GM10266 (cell line): Measurements from ENCODE around the gene ELAVL3.

Experiments used
- DNase-seq: peaks from one replicate; pipeline ENCODE4 v3.0.0; 2012; ENCODE audit errors: extremely low spot score
- CTCF ChIP-seq: IDR thresholded peaks from 2 replicates; pipeline ENCODE4 v1.5.1; 2012; ENCODE audit warnings: mild to moderate bottlenecking, low read depth; ENCODE audit not compliant: control insufficient read depth, insufficient read depth; ENCODE audit errors: missing control alignments

The ELAVL3 gene

DNA sequence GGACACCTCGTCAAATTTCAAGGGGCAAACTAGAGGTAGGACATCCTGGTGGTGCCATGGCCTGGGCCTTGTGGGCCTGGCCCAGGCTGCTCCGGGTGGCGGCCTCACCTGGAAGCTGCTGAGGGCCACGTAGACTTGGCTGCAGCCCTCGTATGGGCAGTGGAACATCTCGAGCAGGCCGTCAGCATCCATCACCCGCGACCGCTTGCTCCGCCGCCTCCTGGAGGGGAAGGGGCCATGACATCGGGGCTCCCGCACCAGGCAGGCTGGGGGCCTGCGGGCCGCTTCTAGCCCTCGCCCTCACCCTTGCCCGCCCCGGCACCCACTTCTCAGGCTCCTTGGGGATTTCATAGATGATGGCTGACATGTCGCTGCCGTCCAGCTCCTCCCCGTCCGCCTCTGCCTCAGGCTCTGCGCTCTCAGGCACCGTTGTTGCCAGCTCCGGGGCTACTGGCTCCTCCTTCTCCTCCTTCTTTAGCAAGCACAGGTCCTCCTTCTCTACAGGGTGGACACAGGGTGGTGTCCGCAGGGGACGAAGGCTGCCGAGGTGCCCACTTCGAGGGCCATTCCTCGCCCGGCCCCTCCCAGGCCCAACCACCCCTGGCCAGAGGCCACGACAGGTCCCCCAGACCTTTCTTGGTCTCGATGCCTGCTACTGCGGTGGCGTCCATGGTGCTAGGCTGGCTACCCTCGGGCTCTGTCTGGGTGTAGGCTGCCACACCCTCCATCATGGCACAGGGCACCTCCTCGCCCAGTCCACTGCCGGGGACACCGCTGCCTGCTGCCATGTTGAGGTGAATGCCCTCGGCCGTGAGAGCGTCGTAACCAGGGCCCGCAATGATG is 6.0 kb upstream of the ELAVL3 start:
- no peak for TF ChIP-seq CTCF
- no peak for DNase-seq

GRCh38 chr19:11485245-11485837 is 4.5 kb upstream of the ELAVL3 start:
- TF ChIP-seq CTCF: no peak
- DNase-seq: no peak

GRCh38 chr19:11483366-11484111 is 2.7 kb upstream of the ELAVL3 start:
- no peak for TF ChIP-seq CTCF
- no peak for DNase-seq

- peak; percentile 98 for DNase-seq
- TF ChIP-seq CTCF: peak; percentile 98
Measured at GRCh38 chr19:11482384-11483050, 1.7 kb upstream of the ELAVL3 start.

GRCh38 chr19:11481534-11482383 is 913 bp upstream of the ELAVL3 start:
- peak; percentile 97 for DNase-seq

More at GRCh38 chr19:11481534-11482383, 913 bp upstream of the ELAVL3 start:
- no peak for TF ChIP-seq CTCF
